PC-9 (cell line): Measurements from ENCODE around the gene IRF1. TPM values are rescaled to one million over a fixed set of nuclear protein-coding genes. Genes with fewer than 3 reads are reported as not detected.

ENCODE experiments used
- BruUV-seq: library from RNA; stranded (reverse); fragments of 400-500 nt; replicated peaks from 2 replicates; lab custom pipeline; 2021; lab: Mats Ljungman, UMichigan
- CTCF ChIA-PET: fragments of 300-600 bp; sonication (Branson Sonifier 250); formaldehyde crosslinking; loops from one replicate; lab custom pipeline; 2022; ENCODE audit warnings: antibody characterized with exemption; lab: Charles Lee
- POLR2A ChIA-PET: fragments of 300-600 bp; sonication (Branson Sonifier 250); formaldehyde crosslinking; loops from one replicate; lab custom pipeline; 2022; ENCODE audit warnings: antibody characterized with exemption; ENCODE audit not compliant: unreplicated experiment; lab: Charles Lee
- DNase-seq, 2 experiments: peaks; one replicate each; pipeline versions ENCODE4 v3.0.0 to v3.0.0-alpha.2; 2015 to 2022; ENCODE audit warnings: mixed read lengths in 1 of 2
- H2AFZ ChIP-seq: fragments of 200-600 bp; sonication (generic); 2 replicates; pipeline ENCODE4 v1.8.1; 2017; ENCODE audit warnings: antibody characterized with exemption
- H3F3A ChIP-seq: fragments of 200-600 bp; sonication (generic); 2 replicates; pipeline ENCODE4 v1.8.1; 2017; ENCODE audit warnings: antibody characterized with exemption, mild to moderate bottlenecking, low read depth; ENCODE audit not compliant: insufficient read depth
- H3K27ac ChIP-seq: fragments of 200-600 bp; sonication (generic); 2 replicates; pipeline ENCODE4 v1.6.1; 2016; ENCODE audit warnings: mixed run types
- H3K27me3 ChIP-seq: fragments of 200-600 bp; sonication (generic); 2 replicates; pipeline ENCODE4 v1.6.1; 2016; ENCODE audit warnings: low read depth, mixed run types; ENCODE audit not compliant: insufficient read depth
- H3K36me3 ChIP-seq: fragments of 200-600 bp; sonication (generic); 2 replicates; pipeline ENCODE4 v1.6.1; 2016; ENCODE audit warnings: low read depth, mixed run types
- H3K4me1 ChIP-seq: fragments of 200-600 bp; sonication (generic); replicated peaks from 2 replicates; pipeline ENCODE4 v1.6.1; 2016; ENCODE audit warnings: mixed run types; ENCODE audit not compliant: insufficient read depth
- H3K4me2 ChIP-seq: fragments of 200-600 bp; sonication (generic); 2 replicates; pipeline ENCODE4 v1.6.1; 2017; ENCODE audit warnings: mixed run types
- H3K4me3 ChIP-seq: fragments of 200-600 bp; sonication (generic); 2 replicates; pipeline ENCODE4 v1.6.1; 2016; ENCODE audit warnings: mixed run types
- H3K79me2 ChIP-seq: fragments of 200-600 bp; sonication (generic); 2 replicates; pipeline ENCODE4 v1.6.1; 2017; ENCODE audit warnings: low read depth, mixed run types
- H3K9me2 ChIP-seq: fragments of 200-600 bp; sonication (generic); 2 replicates; pipeline ENCODE4 v1.8.1; 2017; ENCODE audit warnings: mild to moderate bottlenecking; ENCODE audit not compliant: insufficient read depth
- H3K9me3 ChIP-seq: fragments of 200-600 bp; sonication (generic); 2 replicates; pipeline ENCODE4 v1.8.1; 2016; ENCODE audit warnings: low read depth; ENCODE audit not compliant: insufficient read depth
- H4K20me1 ChIP-seq: fragments of 200-600 bp; sonication (generic); 2 replicates; pipeline ENCODE4 v1.8.1; 2017; ENCODE audit not compliant: insufficient read depth
- EZH2 ChIP-seq: fragments of 200-600 bp; sonication (generic); IDR thresholded peaks from 2 replicates; pipeline ENCODE4 v1.8.0; 2017; ENCODE audit warnings: antibody characterized with exemption, low read depth
- intact Hi-C: fragments of 100-400 bp; cut with micrococcal nuclease; formaldehyde crosslinking; loops from one replicate; pipeline ENCODE4 v1.10.0; 2022; ENCODE audit not compliant: unreplicated experiment
- total RNA-seq: library from RNA; stranded (reverse); gene quantifications from 2 replicates; pipeline ENCODE4 v1.2.3, GENCODE V29; 2021
- TF ChIP-seq, protein P1 (sequence below): fragments of 200-600 bp; sonication (generic); conservative IDR thresholded peaks from 2 replicates; pipeline ENCODE4 v1.6.1; 2017; ENCODE audit warnings: mixed run types, antibody characterized with exemption, mild to moderate bottlenecking, moderate library complexity

The IRF1 gene
- total RNA-seq, 1 experiment from 2014 or later, result 27.1 TPM

DNA sequence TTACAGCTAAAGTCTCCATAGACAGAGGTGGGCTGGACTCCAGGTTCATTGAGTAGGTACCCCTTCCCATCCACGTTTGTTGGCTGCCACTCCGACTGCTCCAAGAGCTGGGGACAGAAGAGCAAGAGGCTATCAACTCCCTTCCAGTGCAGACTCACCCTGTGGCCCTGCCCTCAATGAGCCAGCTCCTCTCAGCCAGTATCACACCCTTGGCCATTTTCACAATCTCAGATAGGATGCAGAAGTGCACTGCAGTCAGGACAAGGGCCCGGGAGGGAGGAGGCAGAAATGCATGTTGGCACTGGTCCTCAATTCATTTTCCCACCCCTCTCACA, 6.2 kb downstream of the IRF1 start:
- H3K9me3 ChIP-seq, result no peaks in the 10 kb centered on the region
- peaks cover 9% of the 10 kb centered on the region for H3K4me1 ChIP-seq
- H3K27me3 ChIP-seq, result no peaks in the 10 kb centered on the region
- intact Hi-C loops, result no loop called here
- no TSS peak for BruUV-seq
- DNase-seq, result no peak
- H3K9me2 ChIP-seq, result no peaks in the 10 kb centered on the region
- H3F3A ChIP-seq, result peaks cover 6% of the 10 kb centered on the region; the same call in 1 of the 2 replicates
- POLR2A ChIA-PET, result no interaction called here
- no peak overlapping the region for H2AFZ ChIP-seq
- peaks cover 19% of the 10 kb centered on the region for H3K79me2 ChIP-seq
- CTCF ChIA-PET, result no interaction called here
- no peaks in the 10 kb centered on the region; the same call in 1 of the 2 replicates for H3K36me3 ChIP-seq
- no peak overlapping the region for H3K27ac ChIP-seq
- TF ChIP-seq EZH2, result no peak
- TF ChIP-seq, protein P1, sequence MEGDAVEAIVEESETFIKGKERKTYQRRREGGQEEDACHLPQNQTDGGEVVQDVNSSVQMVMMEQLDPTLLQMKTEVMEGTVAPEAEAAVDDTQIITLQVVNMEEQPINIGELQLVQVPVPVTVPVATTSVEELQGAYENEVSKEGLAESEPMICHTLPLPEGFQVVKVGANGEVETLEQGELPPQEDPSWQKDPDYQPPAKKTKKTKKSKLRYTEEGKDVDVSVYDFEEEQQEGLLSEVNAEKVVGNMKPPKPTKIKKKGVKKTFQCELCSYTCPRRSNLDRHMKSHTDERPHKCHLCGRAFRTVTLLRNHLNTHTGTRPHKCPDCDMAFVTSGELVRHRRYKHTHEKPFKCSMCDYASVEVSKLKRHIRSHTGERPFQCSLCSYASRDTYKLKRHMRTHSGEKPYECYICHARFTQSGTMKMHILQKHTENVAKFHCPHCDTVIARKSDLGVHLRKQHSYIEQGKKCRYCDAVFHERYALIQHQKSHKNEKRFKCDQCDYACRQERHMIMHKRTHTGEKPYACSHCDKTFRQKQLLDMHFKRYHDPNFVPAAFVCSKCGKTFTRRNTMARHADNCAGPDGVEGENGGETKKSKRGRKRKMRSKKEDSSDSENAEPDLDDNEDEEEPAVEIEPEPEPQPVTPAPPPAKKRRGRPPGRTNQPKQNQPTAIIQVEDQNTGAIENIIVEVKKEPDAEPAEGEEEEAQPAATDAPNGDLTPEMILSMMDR, result no peak
- H4K20me1 ChIP-seq, result peaks cover 5% of the 10 kb centered on the region
- no peak overlapping the region for H3K4me2 ChIP-seq
- no peak overlapping the region for H3K4me3 ChIP-seq

DNA sequence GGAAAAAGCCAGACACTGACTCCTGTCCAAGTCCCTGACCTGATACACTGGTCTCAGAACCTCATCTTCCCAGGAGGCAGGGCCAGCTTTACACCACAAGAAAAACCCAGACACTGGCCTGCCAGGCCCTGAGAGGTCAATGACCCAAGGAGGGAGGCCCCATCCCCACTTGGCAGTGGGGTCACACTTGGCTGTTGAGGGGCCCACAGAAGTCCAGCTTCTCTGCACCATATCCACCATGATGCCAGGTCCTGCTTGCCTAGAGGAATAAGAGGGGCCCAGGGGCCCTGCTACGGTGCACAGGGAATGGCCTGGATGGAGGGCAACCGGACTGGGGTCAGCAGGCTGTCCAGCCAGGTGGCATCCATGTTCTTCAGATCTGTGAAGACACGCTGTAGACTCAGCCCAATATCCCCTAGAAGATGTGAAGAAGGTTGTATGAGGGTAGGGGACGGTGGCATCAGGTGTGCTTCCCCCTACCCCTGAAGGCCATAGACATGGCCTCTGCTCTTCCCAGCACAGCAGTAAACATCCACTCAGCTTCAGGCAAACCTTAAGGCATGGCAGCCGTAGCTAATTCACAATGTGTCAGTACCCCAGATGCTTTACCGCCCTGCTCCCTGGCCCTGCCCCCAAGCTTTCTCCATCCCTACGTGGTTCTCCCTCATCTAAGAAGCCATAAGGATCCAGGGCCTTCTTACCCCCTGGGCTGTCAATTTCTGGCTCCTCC, 6.7 kb downstream of the IRF1 start:
- TF ChIP-seq, protein P1, result no peak
- TF ChIP-seq EZH2, result no peak
- ChIA-PET CTCF (no interaction called here), POLR2A (interaction anchor here (0.5 kb wide), 1 partner anchor 13 kb away, joined by 5 read pairs; no protein-coding TSS in a partner anchor)

DNA sequence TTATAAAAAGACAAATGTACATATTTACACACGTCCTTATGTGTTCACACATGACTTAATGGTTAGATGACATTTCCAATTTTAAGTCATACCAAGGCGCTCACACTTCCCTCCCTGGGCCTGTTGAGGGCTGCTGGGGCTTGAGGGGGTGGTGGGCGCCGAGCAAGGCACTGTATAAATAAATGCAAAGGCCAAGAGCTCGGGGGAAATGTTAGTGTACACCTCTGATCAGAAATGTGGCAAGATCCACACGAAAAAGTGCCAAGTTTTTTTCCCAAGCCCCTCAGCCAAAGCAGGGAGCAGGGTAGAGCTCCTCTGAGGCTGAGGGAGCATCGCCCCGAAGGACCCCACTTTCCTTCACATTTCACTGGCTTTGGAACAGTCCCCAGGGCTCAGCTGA, 7.5 kb downstream of the IRF1 start:
- no peak for DNase-seq
- H3K27me3 ChIP-seq, result no peaks in the 10 kb centered on the region
- no TSS peak for BruUV-seq
- H3K4me3 ChIP-seq, result no peak overlapping the region
- no peaks in the 10 kb centered on the region for H3K9me3 ChIP-seq
- no peak for TF ChIP-seq EZH2
- TF ChIP-seq, protein P1, result no peak
- CTCF ChIA-PET, result no interaction called here
- intact Hi-C loops, result no loop called here
- no peak overlapping the region for H3K27ac ChIP-seq
- H2AFZ ChIP-seq, result no peak overlapping the region
- no peaks in the 10 kb centered on the region; the same call in 1 of the 2 replicates for H3K36me3 ChIP-seq
- H3K9me2 ChIP-seq, result no peaks in the 10 kb centered on the region
- H4K20me1 ChIP-seq, result no peaks in the 10 kb centered on the region
- peaks cover 6% of the 10 kb centered on the region; the same call in 1 of the 2 replicates for H3F3A ChIP-seq
- POLR2A ChIA-PET, result no interaction called here
- peaks cover 7% of the 10 kb centered on the region for H3K79me2 ChIP-seq
- no peaks in the 10 kb centered on the region for H3K4me1 ChIP-seq
- no peak overlapping the region for H3K4me2 ChIP-seq

More for the DNA sequence above, 6.7 kb downstream of the IRF1 start:
- Histone ChIP-seq H3K4me2 (no peak overlapping the region), H3K9me2 (no peaks in the 10 kb centered on the region), H3K9me3 (no peaks in the 10 kb centered on the region), H3K36me3 (no peaks in the 10 kb centered on the region; the same call in 1 of the 2 replicates), H4K20me1 (peaks cover 1% of the 10 kb centered on the region), H3K27me3 (no peaks in the 10 kb centered on the region), H2AFZ (no peak overlapping the region), H3K79me2 (peaks cover 14% of the 10 kb centered on the region), H3K4me1 (peaks cover 3% of the 10 kb centered on the region), H3K27ac (no peak overlapping the region), H3K4me3 (no peak overlapping the region), H3F3A (peaks cover 6% of the 10 kb centered on the region; the same call in 1 of the 2 replicates)
- DNase-seq, result no peak
- BruUV-seq, result no TSS peak
- intact Hi-C loops, result no loop called here
